Testis (tissue), 2 donors: ENCODE data around the gene CELF6.

ENCODE experiments used
- CTCF ChIP-seq, 3 experiments: fragments of 450-650 bp in 2 of 3; fragments of 200-600 bp in 1 of 3; sonication (generic) in 1 of 3; IDR thresholded peaks; one replicate each; pipeline ENCODE4 v1.5.1; 2016 to 2019; ENCODE audit warnings: antibody characterized with exemption in 3 of 3, mild to moderate bottlenecking in 2 of 3, moderate library complexity in 1 of 3
- POLR2A ChIP-seq: fragments of 450-650 bp; IDR thresholded peaks from one replicate; pipeline ENCODE4 v1.6.1; 2017; ENCODE audit warnings: antibody characterized with exemption, mild to moderate bottlenecking, moderate library complexity

DNA sequence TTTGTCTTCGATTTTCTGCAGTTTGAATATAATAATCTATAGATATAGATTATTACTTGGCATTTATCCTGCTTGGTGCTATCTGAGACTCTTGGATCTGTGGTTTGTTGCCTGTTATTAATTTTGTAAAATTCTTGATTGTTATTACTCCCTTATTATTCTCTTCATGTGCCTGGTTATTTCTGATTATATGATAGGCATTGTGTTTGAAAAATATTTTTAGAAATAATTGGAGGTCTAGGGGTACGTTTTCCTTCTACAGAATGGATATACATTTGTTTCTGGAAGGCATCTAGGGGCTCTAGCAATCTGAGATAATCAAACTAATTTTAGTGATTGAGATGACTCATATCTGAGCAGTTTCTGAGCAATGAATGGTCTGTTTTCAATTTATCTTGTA is 14.9 kb upstream of the CELF6 start:
- TF ChIP-seq CTCF (IDR thresholded peaks at IDR 0.05) (no peak), POLR2A (no peak)
